Activated CD4-positive, alpha-beta T cell treated with anti-CD3 and anti-CD28 coated beads, Interleukin-2, amount 50 U/mL, for 24 hours (primary cell): ENCODE data around the gene FAIM.
"Not testable (repeated sequence)": the region's sequence is repeated elsewhere in the genome, so short reads cannot be mapped to it uniquely, and the experiment has no call there.

Experiments
- DNase-seq, 2 donors: peaks; one replicate each; pipeline ENCODE4 v3.0.0-alpha.2; 2020; ENCODE audit warnings: low read depth in 1 of 2, low spot score in 1 of 2

Gene FAIM

GRCh38 chr3:138678086-138678485, 69.5 kb downstream of the FAIM start:
- DNase-seq: no peak

GRCh38 chr3:138678874-138679392, 70.4 kb downstream of the FAIM start:
- DNase-seq: no peak

GRCh38 chr3:138680974-138681373, 72.4 kb downstream of the FAIM start:
- not testable (repeated sequence) for DNase-seq

GRCh38 chr3:138681463-138682220, 73.1 kb downstream of the FAIM start:
- no peak for DNase-seq

GRCh38 chr3:138682648-138683047, 74.1 kb downstream of the FAIM start:
- no peak for DNase-seq
